Peyer's patch (tissue), 4 donors: ENCODE results near the gene MGMT. TPM values are rescaled to one million over a fixed set of nuclear protein-coding genes. Genes with fewer than 3 reads are reported as not detected.

ENCODE experiments used
- DNase-seq, 3 donors: peaks; one replicate each; pipeline ENCODE4 v3.0.0-alpha.2; 2017 to 2019
- H3K27ac ChIP-seq, 4 donors: fragments of 200-600 bp; sonication (generic); one replicate each; pipeline ENCODE4 v1.5.1; 2016 to 2019
- H3K27me3 ChIP-seq, 2 donors: fragments of 200-600 bp; sonication (generic); one replicate each; pipeline ENCODE4 v1.5.1; 2019
- H3K36me3 ChIP-seq, 3 donors: fragments of 200-600 bp; sonication (generic); one replicate each; pipeline ENCODE4 v1.5.1; 2016 to 2019
- H3K4me1 ChIP-seq, 4 donors: fragments of 200-600 bp; sonication (generic); one replicate each; pipeline ENCODE4 v1.5.1; 2016 to 2019
- H3K4me3 ChIP-seq, 4 donors: fragments of 200-600 bp; sonication (generic); 1 replicate in 3 of 4; 2 replicates in 1 of 4; pipeline ENCODE4 v1.5.1; 2016 to 2019; ENCODE audit warnings: mild to moderate bottlenecking in 1 of 4
- H3K9me3 ChIP-seq, 4 donors: fragments of 200-600 bp; sonication (generic); one replicate each; pipeline ENCODE4 v1.5.1; 2016 to 2019; ENCODE audit warnings: mild to moderate bottlenecking in 1 of 4
- POLR2A ChIP-seq, 2 donors: fragments of 450-650 bp; IDR thresholded peaks; one replicate each; pipeline ENCODE4 v1.5.1; 2017; ENCODE audit warnings: antibody characterized with exemption in 2 of 2, mild to moderate bottlenecking in 2 of 2, moderate library complexity in 2 of 2
- total RNA-seq, 4 donors: library from RNA; depleted of rRNA; stranded (reverse); fragments of >200 nt; gene quantifications; one replicate each; pipeline ENCODE4 v1.1.0, GENCODE V29; 2016
- TF ChIP-seq, protein P1 (sequence below), 6 experiments: fragments of 450-650 bp in 4 of 6; fragments of 200-600 bp in 2 of 6; sonication (generic) in 1 of 6; IDR thresholded peaks; one replicate each; pipeline ENCODE4 v1.5.1; 2017 to 2019; ENCODE audit warnings: antibody characterized with exemption in 6 of 6, mild to moderate bottlenecking in 3 of 6, moderate library complexity in 1 of 6

Gene MGMT
- total RNA-seq, 4 donors from 2014 or later: 24.5 to 43.7 (median 35.3) TPM

DNA sequence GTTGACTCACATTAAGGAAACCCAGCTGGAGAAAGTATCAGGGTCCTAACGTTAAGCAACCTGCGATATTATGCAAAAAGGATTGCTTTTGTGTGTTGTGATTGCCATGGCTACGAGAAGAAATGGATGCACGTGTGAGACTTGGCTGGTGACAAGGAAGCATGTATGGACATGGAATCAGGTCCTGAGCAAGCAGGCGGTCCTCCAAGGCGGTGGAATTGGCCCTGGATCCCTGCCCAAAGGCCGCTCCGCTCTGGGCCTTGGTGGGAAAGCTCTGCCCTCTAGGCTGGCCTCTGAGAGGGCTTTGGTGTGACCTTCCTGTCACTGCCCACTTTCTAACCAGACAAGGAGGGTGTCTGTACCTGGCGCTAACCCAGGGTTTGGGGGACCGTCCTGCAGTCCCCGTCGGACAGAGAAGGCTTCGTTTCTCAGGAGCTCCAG is 305.0 kb downstream of the MGMT start:
- Histone ChIP-seq H3K27ac (no peak overlapping the region), H3K4me3 (no peak overlapping the region), H3K27me3 (no peaks in the 10 kb centered on the region), H3K9me3 (no peaks in the 10 kb centered on the region), H3K36me3 (peaks cover 0 to 6% (median 0%) of the 10 kb centered on the region in 3 donors), H3K4me1 (no peaks in the 10 kb centered on the region)
- peak in 1 of 3 donors; percentile 22 for DNase-seq
- TF ChIP-seq, protein P1, sequence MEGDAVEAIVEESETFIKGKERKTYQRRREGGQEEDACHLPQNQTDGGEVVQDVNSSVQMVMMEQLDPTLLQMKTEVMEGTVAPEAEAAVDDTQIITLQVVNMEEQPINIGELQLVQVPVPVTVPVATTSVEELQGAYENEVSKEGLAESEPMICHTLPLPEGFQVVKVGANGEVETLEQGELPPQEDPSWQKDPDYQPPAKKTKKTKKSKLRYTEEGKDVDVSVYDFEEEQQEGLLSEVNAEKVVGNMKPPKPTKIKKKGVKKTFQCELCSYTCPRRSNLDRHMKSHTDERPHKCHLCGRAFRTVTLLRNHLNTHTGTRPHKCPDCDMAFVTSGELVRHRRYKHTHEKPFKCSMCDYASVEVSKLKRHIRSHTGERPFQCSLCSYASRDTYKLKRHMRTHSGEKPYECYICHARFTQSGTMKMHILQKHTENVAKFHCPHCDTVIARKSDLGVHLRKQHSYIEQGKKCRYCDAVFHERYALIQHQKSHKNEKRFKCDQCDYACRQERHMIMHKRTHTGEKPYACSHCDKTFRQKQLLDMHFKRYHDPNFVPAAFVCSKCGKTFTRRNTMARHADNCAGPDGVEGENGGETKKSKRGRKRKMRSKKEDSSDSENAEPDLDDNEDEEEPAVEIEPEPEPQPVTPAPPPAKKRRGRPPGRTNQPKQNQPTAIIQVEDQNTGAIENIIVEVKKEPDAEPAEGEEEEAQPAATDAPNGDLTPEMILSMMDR (IDR thresholded peaks at IDR 0.05): no peak
- TF ChIP-seq POLR2A (IDR thresholded peaks at IDR 0.05): no peak

DNA sequence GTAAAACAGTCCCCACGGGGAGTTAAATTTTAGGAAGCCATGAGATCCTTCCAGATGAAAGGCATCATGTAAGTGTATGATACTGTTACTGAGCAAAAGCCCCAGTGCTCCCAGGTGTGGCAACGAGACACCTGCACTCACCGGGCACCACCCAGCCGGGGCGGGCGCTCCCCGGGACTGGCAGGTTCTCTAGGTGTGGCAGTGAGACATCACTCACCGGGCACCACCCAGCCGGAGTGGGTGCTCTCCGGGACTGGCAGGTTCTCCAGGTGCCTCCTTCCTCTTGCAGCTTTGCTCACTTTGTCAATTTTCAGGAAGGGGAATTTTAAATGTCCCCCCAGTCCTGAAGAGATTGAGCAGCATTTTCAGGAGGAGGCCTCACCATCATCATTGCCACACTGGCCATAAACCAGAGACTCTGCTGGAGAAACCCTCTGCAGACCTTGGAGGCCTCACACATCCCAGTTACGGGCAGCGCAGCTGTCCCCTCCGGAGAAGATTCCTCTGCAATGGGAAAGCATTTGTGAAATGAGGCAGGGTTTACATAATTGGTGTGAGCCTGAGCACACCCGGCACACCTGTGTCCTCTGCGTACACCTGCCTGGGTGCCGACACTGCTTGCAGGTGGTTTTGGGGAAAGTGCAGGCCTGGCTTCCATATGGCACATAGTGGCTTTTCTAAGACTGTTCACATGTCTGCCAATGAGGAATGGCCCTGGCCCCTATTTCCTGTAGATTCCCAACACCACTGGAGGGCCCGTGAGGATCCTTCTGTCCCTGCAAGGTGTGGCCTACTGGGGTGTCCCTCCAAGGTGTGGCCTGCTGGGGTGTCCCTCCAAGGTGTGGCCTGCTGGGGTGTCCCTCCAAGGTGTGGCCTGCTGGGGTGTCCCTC is 305.7 kb downstream of the MGMT start:
- H3K36me3 ChIP-seq: peaks cover 0 to 6% (median 0%) of the 10 kb centered on the region in 3 donors
- no peaks in the 10 kb centered on the region for H3K9me3 ChIP-seq
- H3K4me1 ChIP-seq: no peaks in the 10 kb centered on the region
- DNase-seq: peak in 1 of 3 donors; percentile 20
- no peak overlapping the region for H3K27ac ChIP-seq
- no peak overlapping the region for H3K4me3 ChIP-seq
- TF ChIP-seq POLR2A (IDR thresholded peaks at IDR 0.05): no peak
- TF ChIP-seq, protein P1 (IDR thresholded peaks at IDR 0.05): no peak
- no peaks in the 10 kb centered on the region for H3K27me3 ChIP-seq

DNA sequence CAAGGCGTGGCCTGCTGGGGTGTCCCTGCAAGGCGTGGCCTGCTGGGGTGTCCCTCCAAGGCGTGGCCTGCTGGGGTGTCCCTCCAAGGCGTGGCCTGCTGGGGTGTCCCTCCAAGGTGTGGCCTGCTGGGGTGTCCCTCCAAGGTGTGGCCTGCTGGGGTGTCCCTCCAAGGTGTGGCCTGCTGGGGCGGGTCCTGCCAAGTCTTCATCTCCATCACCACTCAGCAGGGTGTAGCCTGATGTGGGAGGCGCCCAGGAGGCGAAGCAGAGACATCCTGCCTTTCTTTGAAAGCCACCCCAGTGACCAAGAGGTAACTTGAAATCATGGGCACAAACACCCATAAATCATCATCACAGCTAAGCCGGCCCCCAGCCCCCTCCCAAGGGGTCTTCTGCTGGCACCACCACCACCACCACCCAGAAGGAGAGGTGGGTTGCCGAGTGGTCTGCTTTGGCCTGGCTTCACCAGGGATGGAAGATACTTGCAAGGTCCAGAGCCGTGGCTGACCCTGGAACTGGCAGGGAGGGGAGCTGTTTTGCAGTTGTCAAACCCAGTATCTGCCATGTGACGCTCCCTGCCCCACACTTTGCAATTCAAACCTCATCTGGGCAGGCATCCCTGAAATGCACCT is 306.4 kb downstream of the MGMT start:
- Histone ChIP-seq H3K4me1 (no peaks in the 10 kb centered on the region), H3K27ac (no peak overlapping the region), H3K36me3 (peaks cover 0 to 2% (median 0%) of the 10 kb centered on the region in 3 donors), H3K27me3 (no peaks in the 10 kb centered on the region), H3K4me3 (no peak overlapping the region), H3K9me3 (no peaks in the 10 kb centered on the region)
- peak in 1 of 3 donors; percentile 21 for DNase-seq
- TF ChIP-seq POLR2A (IDR thresholded peaks at IDR 0.05): no peak
- TF ChIP-seq, protein P1 (IDR thresholded peaks at IDR 0.05): no peak

DNA sequence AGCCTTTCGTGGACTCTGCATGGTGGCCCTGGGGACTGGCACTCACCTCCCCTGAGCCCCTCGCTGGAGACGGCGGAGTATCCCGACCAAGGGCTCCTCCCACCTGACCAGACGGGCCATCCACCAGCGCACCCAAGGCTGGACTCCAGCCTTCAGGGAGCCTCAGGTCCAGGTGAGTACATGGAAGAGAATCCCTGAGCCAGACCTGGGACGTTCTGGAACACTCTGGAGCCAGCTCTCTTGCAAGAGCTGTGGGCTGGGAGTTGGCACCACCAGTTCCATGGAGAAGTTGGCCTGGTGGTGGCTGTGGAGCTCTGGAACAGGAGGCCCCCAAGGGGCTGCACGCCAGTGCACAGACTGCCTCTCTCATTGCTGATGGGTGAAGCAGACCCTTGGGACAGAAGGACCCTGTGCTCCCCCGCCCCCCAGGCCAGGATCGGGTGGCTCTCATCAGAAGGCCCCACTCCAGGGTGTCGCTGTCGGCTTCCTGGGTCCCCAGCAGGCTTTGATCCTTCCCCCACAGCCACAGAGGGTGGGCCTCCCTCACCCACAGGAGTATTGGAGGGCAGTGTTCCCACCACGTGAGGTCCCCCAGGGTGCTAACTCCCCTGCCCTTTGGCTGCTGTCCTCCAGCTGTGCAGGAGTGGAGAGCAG is 307.2 kb downstream of the MGMT start:
- no peak overlapping the region for H3K27ac ChIP-seq
- peak in 2 of 3 donors; percentile 33 to 34 for DNase-seq
- TF ChIP-seq POLR2A (IDR thresholded peaks at IDR 0.05): no peak
- TF ChIP-seq, protein P1 (IDR thresholded peaks at IDR 0.05): no peak

DNA sequence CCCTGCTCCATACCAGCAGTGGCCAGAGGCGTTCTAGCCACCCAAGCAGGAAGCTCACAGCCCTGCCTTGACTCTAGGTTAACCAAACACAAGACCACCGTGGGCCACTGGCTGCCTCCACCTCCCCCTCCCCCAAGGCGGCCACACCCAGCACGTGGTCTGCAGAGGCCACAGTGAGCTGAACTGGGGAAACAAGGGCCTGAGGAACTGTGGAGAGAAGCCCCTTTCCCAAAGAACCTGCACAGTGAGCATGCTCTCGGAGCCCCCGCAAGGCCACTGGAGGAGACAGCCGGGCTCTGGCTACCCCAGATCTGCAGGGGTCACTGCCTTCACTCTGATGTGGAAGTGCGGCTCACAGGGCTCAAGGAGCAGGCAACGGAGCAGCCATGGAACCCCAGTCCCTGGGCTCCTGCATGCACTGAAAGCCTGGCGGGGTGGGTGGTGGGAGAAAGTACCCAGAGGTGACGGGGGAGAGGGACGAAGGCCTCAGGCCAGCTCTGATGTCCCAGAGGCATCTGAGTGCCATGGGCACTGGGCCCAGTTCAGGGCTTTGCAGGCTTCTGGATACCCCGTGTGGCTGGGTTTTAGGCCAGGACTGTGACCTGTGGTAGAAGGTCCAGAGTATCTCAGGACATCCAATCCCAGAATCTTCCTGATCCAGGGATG is 307.8 kb downstream of the MGMT start:
- TF ChIP-seq POLR2A (IDR thresholded peaks at IDR 0.05): no peak
- TF ChIP-seq, protein P1 (IDR thresholded peaks at IDR 0.05): no peak
- H3K9me3 ChIP-seq: no peaks in the 10 kb centered on the region
- no peak overlapping the region for H3K4me3 ChIP-seq
- peak in 2 of 3 donors; percentile 31 to 34 for DNase-seq
- H3K27ac ChIP-seq: no peak overlapping the region
- no peaks in the 10 kb centered on the region for H3K4me1 ChIP-seq
- no peaks in the 10 kb centered on the region for H3K36me3 ChIP-seq
- H3K27me3 ChIP-seq: no peaks in the 10 kb centered on the region

More for the DNA sequence above, 307.2 kb downstream of the MGMT start:
- Histone ChIP-seq H3K27me3 (no peaks in the 10 kb centered on the region), H3K36me3 (no peaks in the 10 kb centered on the region), H3K9me3 (no peaks in the 10 kb centered on the region), H3K4me3 (no peak overlapping the region), H3K4me1 (no peaks in the 10 kb centered on the region)
